Left renal pelvis (tissue), 4 donors: ENCODE results near the gene LAMA3. TPM values are rescaled to one million over a fixed set of nuclear protein-coding genes. Genes with fewer than 3 reads are reported as not detected.

Experiments used
- DNase-seq, 4 donors: peaks; one replicate each; pipeline ENCODE4 v3.0.0-alpha.2; 2013; ENCODE audit warnings: low read depth in 4 of 4, low spot score in 3 of 4
- polyA plus RNA-seq, 4 donors: library from polyadenylated mRNA; unstranded; fragments of 120-200 nt; gene quantifications; one replicate each; pipeline ENCODE4 v1.2.1, GENCODE V29; 2013; ENCODE audit not compliant: insufficient read length in 4 of 4

LAMA3 gene
- polyA plus RNA-seq, 4 donors: 1.5 to 3.1 (median 2.5) TPM

DNA sequence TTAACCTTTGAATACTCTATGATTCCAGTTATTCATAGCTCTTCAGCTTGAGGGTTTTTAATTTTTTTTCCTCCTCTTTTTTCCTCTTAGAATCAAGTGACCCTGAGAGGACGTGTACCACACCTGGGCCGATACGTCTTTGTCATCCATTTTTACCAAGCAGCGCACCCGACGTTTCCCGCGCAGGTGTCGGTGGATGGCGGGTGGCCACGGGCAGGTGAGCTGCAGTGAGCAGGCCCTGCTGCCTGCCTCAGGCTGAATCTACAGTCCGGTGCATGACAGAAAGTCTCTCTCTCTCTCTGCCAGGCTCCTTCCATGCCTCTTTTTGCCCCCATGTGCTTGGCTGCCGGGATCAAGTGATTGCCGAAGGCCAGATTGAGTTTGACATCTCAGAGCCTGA, 153.1 kb downstream of the LAMA3 start:
- DNase-seq: no peak

DNA sequence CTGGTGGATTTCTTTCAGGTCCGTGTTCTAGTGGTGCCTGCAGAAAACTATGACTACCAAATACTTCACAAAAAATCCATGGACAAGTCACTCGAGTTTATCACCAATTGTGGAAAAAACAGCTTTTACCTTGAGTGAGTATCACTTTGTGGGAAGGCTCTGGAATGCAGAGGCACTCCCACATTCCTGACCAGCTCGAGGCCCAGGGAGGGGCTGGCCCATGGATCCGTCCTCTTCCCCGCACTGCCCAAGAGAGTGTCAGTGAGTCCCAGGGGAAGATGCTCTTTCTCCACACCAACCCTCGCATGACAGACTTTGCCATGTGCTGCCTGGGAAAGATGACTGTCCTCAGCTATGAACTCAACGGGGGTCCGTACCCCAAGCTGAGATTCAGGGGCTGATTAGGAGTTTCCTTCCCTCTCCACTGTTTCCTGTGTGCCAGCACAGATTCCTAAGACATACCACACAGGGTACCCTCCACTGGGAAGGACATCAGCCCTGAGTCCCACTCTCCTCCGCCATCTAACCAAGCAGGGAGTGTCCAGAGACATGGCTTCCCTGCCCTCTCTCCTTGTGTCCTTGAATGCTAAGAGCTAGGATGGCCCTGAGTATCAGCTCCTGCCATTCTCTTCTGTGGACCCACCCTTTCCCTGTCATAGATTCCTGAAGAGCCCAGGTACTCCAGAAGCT, 155.9 kb downstream of the LAMA3 start:
- no peak for DNase-seq

DNA sequence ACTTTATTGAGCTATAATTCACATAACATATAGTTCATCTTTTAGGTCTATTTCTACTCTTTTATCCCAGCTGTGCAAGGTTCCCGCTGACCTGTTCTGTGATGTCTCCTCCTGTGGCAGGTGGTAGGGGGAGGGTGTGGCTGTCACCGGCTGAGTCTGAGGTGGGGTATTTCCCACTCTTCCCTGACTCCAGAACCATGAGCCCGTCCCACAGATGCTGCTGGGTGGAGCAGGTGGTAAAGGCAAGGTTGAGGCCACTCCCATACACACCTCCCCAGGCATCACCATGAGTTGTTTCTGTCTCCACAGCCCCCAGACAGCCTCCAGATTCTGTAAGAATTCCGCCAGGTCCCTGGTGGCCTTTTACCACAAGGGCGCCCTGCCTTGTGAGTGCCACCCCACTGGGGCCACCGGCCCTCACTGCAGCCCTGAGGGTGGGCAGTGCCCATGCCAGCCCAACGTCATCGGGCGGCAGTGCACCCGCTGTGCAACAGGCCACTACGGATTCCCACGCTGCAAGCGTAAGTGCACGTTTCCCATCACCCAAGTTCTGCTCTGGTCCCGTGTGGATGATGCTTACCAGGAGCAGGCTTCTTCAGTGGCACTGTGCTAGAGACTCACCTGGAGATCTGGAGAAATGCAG, 156.9 kb downstream of the LAMA3 start:
- no peak for DNase-seq

DNA sequence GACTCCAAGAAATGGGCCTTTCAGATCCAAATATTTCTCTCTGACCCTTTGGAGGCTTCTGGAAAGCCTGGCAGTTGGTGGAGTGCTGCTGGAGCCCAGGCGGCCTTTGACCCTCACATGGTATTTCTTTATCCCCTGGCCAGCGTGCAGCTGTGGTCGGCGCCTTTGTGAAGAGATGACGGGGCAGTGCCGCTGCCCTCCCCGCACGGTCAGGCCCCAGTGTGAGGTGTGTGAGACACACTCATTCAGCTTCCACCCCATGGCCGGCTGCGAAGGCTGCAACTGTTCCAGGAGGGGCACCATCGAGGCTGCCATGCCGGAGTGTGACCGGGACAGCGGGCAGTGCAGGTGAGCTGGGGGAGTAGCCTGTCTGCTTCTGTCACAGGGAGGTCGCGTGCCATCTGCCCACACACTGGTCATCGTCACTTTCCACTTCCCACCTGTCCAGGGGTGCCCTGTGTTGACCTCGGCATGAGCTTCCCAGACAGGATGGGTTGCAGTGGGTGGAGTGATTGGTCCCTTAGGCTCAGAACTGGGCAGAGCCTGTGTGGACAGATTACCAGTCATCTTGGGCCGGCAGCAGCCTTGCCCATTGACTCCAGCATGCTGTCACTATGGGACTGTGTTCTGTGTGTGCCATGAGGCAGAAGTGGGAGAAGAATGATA, 158.2 kb downstream of the LAMA3 start:
- no peak for DNase-seq

DNA sequence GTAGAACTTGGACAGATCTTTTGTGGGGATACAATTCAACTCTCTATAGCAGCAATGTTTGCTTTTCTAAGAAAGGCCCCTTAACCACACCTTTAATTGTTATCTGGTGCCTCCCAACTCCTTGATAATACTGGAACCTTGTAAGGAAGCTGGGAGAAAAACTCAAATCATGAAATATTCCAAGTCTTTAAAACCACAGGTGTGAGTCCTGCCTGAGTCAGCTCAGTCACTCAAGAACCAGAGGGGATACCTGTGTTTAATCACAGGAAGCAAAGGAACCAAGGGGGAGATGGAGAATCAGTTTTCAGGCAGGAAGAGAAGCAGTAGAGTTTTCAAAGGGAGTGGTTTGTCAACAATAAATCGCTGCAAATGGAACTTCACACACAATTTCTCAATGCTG, 159.9 kb downstream of the LAMA3 start:
- DNase-seq: no peak

DNA sequence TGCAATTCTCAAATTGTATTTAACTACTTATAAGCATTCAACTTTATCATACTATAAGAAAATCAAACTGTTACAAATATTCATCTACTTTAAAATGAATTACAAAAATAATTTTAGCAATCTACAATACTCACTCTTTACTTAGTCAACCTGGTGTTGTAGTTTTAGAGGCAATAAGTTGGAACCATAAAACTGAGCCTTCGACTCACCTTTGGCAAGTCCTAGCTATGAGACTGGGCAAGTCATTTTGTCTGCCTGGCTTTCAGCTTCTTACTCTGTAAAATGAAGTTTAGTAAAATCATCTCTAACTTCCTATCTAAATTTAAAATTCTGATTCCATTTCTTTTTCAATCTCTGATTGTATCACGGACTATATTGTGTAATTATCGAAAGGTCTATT, 161.0 kb downstream of the LAMA3 start:
- DNase-seq: no peak

DNA sequence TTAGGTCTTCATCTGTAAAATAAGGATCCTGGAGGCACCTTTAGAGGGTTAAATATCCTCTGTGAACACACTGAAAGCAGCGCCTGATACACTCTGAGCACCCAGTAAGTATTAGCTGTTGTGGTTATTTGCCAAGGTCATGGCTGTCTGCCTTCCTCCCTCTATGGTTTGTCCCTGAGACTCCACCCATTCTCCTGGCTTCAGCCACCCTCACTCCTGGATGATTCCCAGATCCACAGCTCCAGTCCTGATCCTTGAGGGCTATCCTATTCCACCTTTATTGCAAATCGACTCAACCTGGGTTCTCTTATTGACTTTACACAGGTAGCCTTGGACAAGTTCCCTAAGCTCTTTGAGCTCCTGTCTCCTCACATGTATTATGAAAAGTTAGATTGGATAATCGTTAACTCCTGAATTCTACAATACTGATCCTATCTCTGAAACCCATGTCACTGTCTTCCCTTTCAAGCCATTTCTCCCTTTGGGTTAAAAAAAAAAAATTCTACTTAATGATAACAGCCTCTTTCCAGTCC, 162.3 kb downstream of the LAMA3 start:
- DNase-seq: no peak

DNA sequence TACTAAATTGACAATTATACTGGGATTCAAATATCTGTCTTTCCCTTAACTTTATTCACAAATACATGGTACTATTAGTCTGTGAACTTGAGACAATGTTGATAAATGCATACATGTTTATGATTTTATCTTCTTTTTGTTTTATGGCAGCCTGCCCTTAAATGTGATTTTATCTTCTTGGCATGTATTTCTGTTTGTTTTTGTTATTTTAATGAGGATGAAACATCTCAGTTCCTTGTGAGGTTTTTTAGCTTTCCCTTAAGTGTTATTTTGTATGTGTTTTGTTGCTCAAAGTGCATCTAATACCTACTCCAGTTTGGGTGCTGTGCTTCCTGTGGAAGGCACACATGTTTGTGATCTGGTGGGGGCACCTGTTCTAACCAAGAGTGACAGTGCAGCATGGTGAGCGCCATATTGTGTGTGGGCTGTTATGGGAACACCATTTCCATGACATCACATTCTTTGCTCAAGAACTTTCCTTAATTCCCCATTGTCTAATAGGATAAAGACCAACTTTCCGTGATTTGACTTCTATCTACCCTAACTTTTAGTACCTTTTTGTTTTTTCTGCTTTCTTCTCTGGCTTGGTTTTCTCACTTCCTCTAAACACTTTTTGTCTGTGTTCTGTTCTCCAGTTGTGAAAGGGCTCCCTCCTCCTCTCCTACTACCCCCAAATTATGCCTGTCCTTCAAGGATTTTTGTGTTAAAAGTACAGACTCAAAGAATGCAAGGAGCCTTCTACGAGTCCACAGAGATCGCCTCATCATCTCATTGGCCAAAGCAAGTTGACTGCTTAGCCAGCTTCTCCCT, 163.2 kb downstream of the LAMA3 start:
- DNase-seq: no peak

DNA sequence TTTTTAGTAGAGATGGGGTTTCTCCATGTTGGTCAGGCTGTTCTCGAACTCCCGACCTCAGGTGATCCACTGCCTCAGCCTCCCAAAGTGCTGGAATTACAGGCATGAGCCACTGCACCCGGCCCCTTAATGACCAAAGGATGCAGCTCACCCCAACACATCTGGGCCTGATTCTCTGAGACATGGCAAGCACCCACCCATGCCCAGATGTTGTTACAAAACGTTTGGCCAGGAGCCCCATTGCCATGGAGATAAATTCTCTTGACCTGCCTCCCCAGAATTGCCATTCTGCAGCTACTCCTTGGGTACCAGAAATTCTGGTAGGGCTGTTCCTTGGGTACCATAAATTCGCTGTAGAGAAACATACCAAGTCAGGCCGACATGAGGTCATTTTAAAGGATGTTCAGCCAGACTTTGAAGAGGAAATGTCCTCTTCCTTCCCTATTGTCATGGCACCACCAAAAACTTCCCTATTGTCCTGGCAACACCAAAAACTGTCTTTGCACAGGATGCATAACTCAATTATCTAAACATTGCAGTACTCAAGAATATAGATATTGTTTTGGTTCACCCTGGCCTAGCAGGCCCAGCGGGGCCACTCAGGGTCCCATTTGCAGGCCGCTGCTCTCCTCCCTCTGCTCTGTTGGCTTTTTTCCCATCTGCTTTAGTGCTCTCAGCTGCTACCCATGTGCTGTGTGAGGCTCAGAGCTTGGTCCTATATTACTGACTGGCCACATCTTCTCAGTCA, 164.4 kb downstream of the LAMA3 start:
- no peak for DNase-seq

DNA sequence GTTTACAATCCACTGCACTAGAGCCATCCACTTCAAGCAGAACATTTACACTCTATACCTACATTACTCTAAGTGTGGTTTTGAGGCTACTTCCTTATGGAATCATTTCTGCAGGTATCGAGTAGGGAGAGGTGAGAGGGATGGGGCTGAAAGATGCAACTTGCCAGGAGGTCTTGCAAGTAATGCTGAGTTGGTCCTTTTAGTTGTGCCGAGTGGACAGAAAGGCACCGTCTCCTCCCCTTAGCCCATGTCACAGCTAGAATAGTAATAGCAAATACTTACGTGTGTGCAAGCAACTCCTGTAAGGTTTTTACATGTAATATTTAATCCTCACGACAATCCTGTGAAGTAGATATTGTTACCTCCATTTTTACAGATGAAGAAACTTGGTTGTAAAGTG, 166.5 kb downstream of the LAMA3 start:
- DNase-seq: no peak

DNA sequence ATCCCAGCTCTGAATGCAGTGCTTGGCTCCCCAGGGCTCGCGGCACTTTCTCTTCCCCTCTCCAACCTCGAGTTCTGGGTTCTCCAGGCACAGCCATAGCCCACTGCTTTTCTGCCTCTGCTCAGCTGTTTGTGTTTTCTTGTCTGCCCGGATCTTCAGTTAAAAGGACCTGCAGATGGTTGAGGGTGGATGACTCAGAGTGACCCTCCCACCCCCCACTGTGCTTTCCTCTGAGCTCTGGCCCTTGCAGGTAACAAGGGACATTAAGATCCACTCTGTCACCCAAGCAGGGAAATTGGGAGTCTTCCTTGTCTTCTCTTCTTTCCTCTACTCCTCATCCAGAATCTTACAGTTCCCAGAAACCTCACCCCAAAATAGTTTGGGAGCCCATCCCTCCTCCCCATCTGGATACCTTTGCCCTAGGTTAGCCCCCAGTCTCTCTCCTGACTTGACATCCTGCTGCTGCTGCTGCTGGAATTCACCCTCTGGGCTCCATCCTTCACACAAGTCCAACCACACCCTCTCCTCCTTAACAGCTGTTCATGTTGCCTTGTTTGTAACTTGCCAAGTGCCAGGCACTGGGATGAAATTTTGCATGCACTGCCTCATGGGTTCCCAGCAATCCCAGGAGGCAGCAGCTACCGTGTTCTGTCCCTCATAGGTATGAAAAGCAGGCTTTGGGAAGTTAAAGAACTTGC, 167.4 kb downstream of the LAMA3 start:
- DNase-seq: no peak

DNA sequence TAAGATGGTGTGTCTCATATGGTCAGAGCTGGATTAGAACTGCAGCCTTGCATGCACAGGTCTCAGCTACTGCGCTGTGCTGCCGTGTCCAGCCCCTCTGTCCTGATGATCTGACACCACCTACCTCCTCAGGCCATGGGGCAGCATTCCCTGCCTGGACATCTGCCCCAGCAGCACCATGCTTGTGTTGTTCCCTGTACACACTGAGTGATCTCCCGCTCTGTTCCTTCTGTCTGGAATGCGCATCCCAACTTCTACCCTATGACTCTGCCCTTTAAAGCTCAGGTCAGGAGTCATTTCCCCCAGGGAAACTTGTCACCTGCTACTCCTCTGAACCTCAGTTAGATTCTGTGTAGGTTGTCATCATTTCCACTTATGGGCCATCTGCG, 167.9 kb downstream of the LAMA3 start:
- no peak for DNase-seq

DNA sequence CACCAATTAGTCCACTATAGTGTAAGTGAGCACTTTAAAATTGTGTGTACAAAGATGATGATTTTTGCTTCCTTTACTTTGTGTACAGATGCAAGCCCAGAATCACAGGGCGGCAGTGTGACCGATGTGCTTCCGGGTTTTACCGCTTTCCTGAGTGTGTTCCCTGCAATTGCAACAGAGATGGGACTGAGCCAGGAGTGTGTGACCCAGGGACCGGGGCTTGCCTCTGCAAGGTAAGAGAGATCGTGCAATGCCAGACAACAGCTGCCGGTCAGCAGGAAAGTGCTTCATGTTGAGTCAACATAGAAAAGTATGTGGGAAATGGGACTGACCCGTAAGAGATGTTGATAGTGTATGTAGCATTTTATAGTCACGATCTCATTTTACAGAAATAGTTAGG, 168.5 kb downstream of the LAMA3 start:
- no peak for DNase-seq

DNA sequence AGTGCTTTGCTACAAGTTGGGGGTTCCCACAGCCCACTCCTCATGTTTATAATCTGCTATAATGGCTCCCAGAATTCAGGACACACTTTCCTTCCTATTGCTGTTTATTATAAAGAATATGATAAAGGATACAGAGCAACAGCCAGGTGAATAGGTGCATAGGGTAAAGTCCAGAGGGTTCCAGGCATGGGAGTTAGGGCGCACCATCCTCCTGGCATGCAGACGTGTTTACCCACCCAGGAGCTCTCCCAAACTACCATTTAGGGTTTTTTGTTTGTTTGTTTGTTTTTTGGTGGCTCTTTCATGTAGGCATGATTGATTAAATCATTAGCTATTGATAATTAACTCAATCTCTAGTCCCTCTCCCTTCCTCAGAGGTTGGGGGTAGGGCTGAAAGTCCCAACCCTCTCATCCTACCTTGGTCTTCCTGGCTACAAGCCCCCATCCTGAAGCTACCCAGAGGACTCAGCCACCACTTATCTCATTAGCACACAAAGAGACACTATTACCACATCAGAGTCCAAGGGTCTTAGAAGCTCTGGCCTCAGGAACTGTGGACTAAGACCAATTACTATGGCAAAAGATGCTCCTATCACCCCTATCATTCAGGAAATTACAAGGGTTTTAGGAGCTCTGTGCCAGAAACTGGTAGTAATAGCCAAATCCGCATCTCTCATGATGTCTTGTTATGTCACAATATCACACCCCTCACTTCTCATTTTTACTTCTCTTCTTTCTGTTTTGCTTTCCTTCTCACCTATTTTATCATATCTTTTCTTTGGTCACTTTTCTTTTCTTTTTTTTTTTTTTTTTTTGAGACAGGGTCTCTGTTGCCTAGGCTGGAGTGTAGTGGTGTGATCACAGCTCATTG, 170.4 kb downstream of the LAMA3 start:
- no peak for DNase-seq

DNA sequence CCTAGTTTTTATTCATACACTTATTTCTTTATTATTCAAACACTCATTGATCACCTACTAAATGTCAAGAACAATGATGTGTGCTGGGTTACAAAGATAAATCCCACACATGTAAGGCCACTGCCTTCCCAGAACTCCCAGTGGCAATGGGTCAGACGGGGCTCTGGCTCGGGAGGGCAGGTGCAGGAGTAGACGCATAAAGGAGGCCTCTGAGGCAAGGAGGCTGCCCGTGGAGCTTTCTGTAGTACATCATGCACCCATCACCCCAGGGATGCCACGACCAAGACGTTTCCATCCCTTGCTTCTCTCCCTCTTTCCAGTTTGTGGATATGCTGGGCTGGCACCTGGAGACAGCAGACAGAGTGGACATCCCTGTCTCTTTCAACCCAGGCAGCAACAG, 172.1 kb downstream of the LAMA3 start:
- DNase-seq: no peak

DNA sequence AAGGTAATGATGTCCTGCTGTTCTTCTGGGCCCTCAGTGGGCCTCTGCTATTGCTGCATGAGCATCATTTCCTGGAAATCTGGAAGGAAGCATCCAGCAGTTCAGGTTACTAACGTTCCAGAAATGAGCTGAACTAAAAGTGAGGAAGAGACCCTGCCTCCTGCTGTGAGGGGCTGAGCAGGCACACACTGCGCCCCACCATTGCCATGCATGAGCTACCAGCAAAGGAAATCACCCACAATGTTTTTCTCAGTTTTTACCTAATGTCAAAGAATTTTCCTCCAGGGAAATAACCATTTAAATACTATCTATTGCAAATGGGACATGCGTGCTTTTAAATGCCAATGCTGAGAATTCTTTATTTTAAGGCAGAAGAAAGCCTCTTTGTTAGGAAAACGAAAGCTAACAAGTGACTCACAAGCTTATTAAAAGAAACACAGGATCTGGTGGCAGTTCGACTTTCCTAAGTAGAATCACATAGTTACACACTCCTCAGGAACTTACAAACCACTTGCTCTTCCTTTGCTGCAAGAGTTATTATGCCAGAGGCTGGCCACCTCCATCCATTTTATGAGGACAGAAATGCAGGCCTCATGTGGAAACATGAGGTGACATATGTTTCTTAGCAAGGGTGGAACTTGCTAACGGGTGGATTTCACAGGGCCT, 172.7 kb downstream of the LAMA3 start:
- no peak for DNase-seq

DNA sequence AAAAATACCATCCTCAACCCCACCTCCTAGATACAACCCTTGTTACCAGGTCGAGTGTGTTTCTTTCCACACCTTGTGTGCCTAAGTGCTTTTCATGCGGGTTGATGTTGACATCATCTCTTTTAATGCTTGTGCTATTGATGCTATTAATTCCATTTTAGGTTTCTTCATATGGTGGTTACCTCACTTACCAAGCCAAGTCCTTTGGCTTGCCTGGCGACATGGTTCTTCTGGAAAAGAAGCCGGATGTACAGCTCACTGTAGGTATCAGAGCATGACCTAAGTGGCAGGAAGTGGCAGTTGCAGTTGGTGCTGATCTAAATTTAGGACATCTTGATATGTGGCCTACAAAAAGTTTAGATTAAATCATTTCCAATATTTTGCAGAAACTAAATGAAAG, 175.4 kb downstream of the LAMA3 start:
- no peak for DNase-seq

DNA sequence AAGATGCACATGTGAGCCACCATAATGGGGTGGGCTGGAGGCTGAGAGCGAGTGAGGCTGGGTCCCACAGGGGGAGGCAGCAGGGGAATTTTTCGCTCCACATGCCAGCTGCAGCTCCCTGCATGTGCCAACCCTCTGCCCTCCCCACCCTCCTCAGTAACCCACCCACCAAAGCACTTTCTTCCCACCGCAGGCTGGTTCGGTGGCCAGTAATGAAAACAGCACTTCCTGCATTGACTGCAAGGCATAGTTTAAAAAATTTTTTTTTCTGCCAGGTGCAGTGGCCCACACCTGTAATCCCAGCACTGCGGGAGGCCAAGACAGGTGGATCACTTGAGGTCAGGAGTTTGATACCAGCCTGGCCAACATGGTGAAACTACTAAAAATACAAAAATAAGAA, 177.8 kb downstream of the LAMA3 start:
- DNase-seq: no peak
